ENCODE data around the gene LDLRAD4. TPM values are rescaled to one million over a fixed set of nuclear protein-coding genes. Genes with fewer than 3 reads are reported as not detected.

Gene LDLRAD4
- polyA plus RNA-seq, 1 experiment: not detected

GRCh38 chr18:13405305-13406038 is 186.9 kb downstream of the LDLRAD4 start:
- H3K27ac ChIP-seq (ENCODE audit: low read depth, low read length): no peak overlapping the region
- H3K27me3 ChIP-seq (ENCODE audit: control insufficient read depth, insufficient read depth, low read length): no peaks in the 10 kb centered on the region
- ChIA-PET POLR2A (no interaction called here), CTCF (interaction anchor here (0.6 kb wide), 1 partner anchor 66 kb away, joined by 3 read pairs; no protein-coding TSS in a partner anchor)
- no peak overlapping the region for H3K4me3 ChIP-seq (ENCODE audit: low read depth, low read length)
- no peak for DNase-seq (ENCODE audit: low read depth, low spot score)
- H3K9me3 ChIP-seq (ENCODE audit: control insufficient read depth, insufficient read depth, low read length): no peaks in the 10 kb centered on the region
- no peak for TF ChIP-seq CTCF (IDR thresholded peaks at IDR 0.05; ENCODE audit: low read depth, low read length)

- DNase-seq (ENCODE audit: low read depth, low spot score): no peak
- CTCF ChIA-PET: no interaction called here
- no peaks in the 10 kb centered on the region for H3K9me3 ChIP-seq (ENCODE audit: control insufficient read depth, insufficient read depth, low read length)
- TF ChIP-seq CTCF (IDR thresholded peaks at IDR 0.05; ENCODE audit: low read depth, low read length): no peak
- no peak overlapping the region for H3K27ac ChIP-seq (ENCODE audit: low read depth, low read length)
- POLR2A ChIA-PET: no interaction called here
- H3K4me3 ChIP-seq (ENCODE audit: low read depth, low read length): no peak overlapping the region
- H3K27me3 ChIP-seq (ENCODE audit: control insufficient read depth, insufficient read depth, low read length): no peaks in the 10 kb centered on the region
Observed at GRCh38 chr18:13406049-13406615, 187.6 kb downstream of the LDLRAD4 start.

- no peak for TF ChIP-seq CTCF (IDR thresholded peaks at IDR 0.05; ENCODE audit: low read depth, low read length)
- CTCF ChIA-PET: no interaction called here
Observed at GRCh38 chr18:13406736-13407135, 188.2 kb downstream of the LDLRAD4 start.

GRCh38 chr18:13407484-13407883 is 188.9 kb downstream of the LDLRAD4 start:
- no peak for TF ChIP-seq CTCF (IDR thresholded peaks at IDR 0.05; ENCODE audit: low read depth, low read length)
- no peak overlapping the region for H3K4me3 ChIP-seq (ENCODE audit: low read depth, low read length)
- H3K9me3 ChIP-seq (ENCODE audit: control insufficient read depth, insufficient read depth, low read length): no peaks in the 10 kb centered on the region
- ChIA-PET POLR2A (no interaction called here), CTCF (no interaction called here)
- no peak for DNase-seq (ENCODE audit: low read depth, low spot score)
- H3K27me3 ChIP-seq (ENCODE audit: control insufficient read depth, insufficient read depth, low read length): no peaks in the 10 kb centered on the region
- H3K27ac ChIP-seq (ENCODE audit: low read depth, low read length): no peak overlapping the region

More at GRCh38 chr18:13406736-13407135, 188.2 kb downstream of the LDLRAD4 start:
- Histone ChIP-seq H3K27me3 (ENCODE audit: control insufficient read depth, insufficient read depth, low read length) (no peaks in the 10 kb centered on the region), H3K27ac (ENCODE audit: low read depth, low read length) (no peak overlapping the region), H3K4me3 (ENCODE audit: low read depth, low read length) (no peak overlapping the region), H3K9me3 (ENCODE audit: control insufficient read depth, insufficient read depth, low read length) (no peaks in the 10 kb centered on the region)
- no peak for DNase-seq (ENCODE audit: low read depth, low spot score)
- POLR2A ChIA-PET: no interaction called here

- no peak for DNase-seq (ENCODE audit: low read depth, low spot score)
- no peak for TF ChIP-seq CTCF (IDR thresholded peaks at IDR 0.05; ENCODE audit: low read depth, low read length)
- no peak overlapping the region for H3K4me3 ChIP-seq (ENCODE audit: low read depth, low read length)
- no peak overlapping the region for H3K27ac ChIP-seq (ENCODE audit: low read depth, low read length)
- POLR2A ChIA-PET: no interaction called here
- no peaks in the 10 kb centered on the region for H3K9me3 ChIP-seq (ENCODE audit: control insufficient read depth, insufficient read depth, low read length)
- CTCF ChIA-PET: no interaction called here
- H3K27me3 ChIP-seq (ENCODE audit: control insufficient read depth, insufficient read depth, low read length): no peaks in the 10 kb centered on the region
Observed at GRCh38 chr18:13409026-13409425, 190.5 kb downstream of the LDLRAD4 start.
